GM19193 (cell line): ENCODE data around the gene DMAC2.

ENCODE experiments used
- POLR2A ChIP-seq: IDR thresholded peaks from 4 replicates; pipeline ENCODE4 v1.6.1; 2011; ENCODE audit not compliant: insufficient read depth, insufficient read length; ENCODE audit errors: extremely low read depth

DMAC2 gene

GRCh38 chr19:41427647-41428480 lies 11.8 kb downstream of the DMAC2 start:
- TF ChIP-seq POLR2A, result no peak

- TF ChIP-seq POLR2A, result no peak
These were observed 12.6 kb downstream of the DMAC2 start, which contains the start of gene B3GNT8 for GRCh38 chr19:41426952-41427646. B3GNT8 (minus strand) TSS chr19:41427374; CDS start chr19:41426778, 596 bp downstream.

GRCh38 chr19:41426116-41426841 lies 13.4 kb downstream of the DMAC2 start:
- TF ChIP-seq POLR2A, result no peak

- no peak for TF ChIP-seq POLR2A
These were observed 14.3 kb downstream of the DMAC2 start for GRCh38 chr19:41425174-41426115.

- TF ChIP-seq POLR2A, result no peak
These were observed 15.2 kb downstream of the DMAC2 start for GRCh38 chr19:41424335-41425173.

- TF ChIP-seq POLR2A, result no peak
These were observed 16.8 kb downstream of the DMAC2 start for GRCh38 chr19:41422955-41423354.

- TF ChIP-seq POLR2A, result no peak
These were observed 17.3 kb downstream of the DMAC2 start for GRCh38 chr19:41422456-41422855.

GRCh38 chr19:41421973-41422372 lies 17.7 kb downstream of the DMAC2 start:
- no peak for TF ChIP-seq POLR2A

GRCh38 chr19:41421314-41421713 lies 18.4 kb downstream of the DMAC2 start:
- no peak for TF ChIP-seq POLR2A

- TF ChIP-seq POLR2A, result no peak
These were observed 19.4 kb downstream of the DMAC2 start for GRCh38 chr19:41420101-41420880.

GRCh38 chr19:41416194-41416674 lies 23.5 kb downstream of the DMAC2 start:
- no peak for TF ChIP-seq POLR2A

GRCh38 chr19:41415154-41415571 lies 24.5 kb downstream of the DMAC2 start:
- no peak for TF ChIP-seq POLR2A

GRCh38 chr19:41414461-41414860 lies 25.3 kb downstream of the DMAC2 start:
- no peak for TF ChIP-seq POLR2A

- TF ChIP-seq POLR2A, result no peak
These were observed 25.8 kb downstream of the DMAC2 start for GRCh38 chr19:41413947-41414346.
